Tibial nerve (tissue), 3 donors: ENCODE results near the gene XRRA1.

ENCODE experiments used
- POLR2A ChIP-seq, 2 donors: fragments of 450-650 bp; IDR thresholded peaks; one replicate each; pipeline ENCODE4 v1.6.1; 2017; ENCODE audit warnings: antibody characterized with exemption in 2 of 2, mild to moderate bottlenecking in 2 of 2, moderate library complexity in 2 of 2
- TF ChIP-seq, protein P1 (sequence below), 5 experiments: fragments of 200-600 bp in 3 of 5; fragments of 450-650 bp in 2 of 5; sonication (generic) in 3 of 5; IDR thresholded peaks; one replicate each; pipeline ENCODE4 v1.5.1; 2016 to 2019; ENCODE audit warnings: antibody characterized with exemption in 5 of 5, mild to moderate bottlenecking in 3 of 5, moderate library complexity in 2 of 5

DNA sequence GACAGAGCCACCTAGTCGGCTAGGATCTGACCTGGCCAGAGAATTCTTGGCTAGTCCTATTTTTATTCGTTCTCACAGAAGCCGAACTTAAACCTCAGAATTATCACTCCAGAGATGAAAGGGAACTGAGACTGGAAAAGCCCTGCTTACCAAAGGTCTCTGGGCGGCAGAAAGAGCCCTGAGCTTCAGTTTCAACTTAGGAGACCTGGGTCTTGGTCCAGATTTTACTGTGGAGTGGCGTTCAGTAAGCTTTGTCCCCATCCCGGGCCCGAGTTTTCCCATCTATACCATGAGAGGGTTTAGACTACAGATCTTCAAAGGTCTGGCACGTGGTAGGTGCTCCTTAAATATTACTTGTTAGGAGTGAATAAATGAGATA is 40.4 kb upstream of the XRRA1 start:
- TF ChIP-seq, protein P1, sequence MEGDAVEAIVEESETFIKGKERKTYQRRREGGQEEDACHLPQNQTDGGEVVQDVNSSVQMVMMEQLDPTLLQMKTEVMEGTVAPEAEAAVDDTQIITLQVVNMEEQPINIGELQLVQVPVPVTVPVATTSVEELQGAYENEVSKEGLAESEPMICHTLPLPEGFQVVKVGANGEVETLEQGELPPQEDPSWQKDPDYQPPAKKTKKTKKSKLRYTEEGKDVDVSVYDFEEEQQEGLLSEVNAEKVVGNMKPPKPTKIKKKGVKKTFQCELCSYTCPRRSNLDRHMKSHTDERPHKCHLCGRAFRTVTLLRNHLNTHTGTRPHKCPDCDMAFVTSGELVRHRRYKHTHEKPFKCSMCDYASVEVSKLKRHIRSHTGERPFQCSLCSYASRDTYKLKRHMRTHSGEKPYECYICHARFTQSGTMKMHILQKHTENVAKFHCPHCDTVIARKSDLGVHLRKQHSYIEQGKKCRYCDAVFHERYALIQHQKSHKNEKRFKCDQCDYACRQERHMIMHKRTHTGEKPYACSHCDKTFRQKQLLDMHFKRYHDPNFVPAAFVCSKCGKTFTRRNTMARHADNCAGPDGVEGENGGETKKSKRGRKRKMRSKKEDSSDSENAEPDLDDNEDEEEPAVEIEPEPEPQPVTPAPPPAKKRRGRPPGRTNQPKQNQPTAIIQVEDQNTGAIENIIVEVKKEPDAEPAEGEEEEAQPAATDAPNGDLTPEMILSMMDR (IDR thresholded peaks at IDR 0.05): no peak
- TF ChIP-seq POLR2A (IDR thresholded peaks at IDR 0.05): no peak
